Spleen (tissue), 11 donors: ENCODE results near the gene LPAR2. TPM values are rescaled to one million over a fixed set of nuclear protein-coding genes. Genes with fewer than 3 reads are reported as not detected.

Source experiments
- DNase-seq: peaks from one replicate; pipeline ENCODE4 v3.0.0-alpha.2; 2020
- H3K27ac ChIP-seq, 8 donors: fragments of 200-600 bp; sonication (generic) in 7 of 8; 1 replicate in 4 of 8; 2 replicates in 4 of 8; pipeline versions ENCODE4 v1.5.0 to v1.8.0; 2016 to 2021; ENCODE audit warnings: inconsistent platforms in 4 of 8, mild to moderate bottlenecking in 4 of 8, moderate library complexity in 1 of 8
- H3K27me3 ChIP-seq, 7 donors: fragments of 200-600 bp; sonication (generic) in 6 of 7; replicated peaks in 1 of 7; 1 replicate in 4 of 7; 2 replicates in 3 of 7; pipeline versions ENCODE4 v1.5.0 to v1.8.0; 2016 to 2021; ENCODE audit warnings: inconsistent platforms in 3 of 7, mild to moderate bottlenecking in 1 of 7
- H3K36me3 ChIP-seq, 6 donors: fragments of 200-600 bp; sonication (generic) in 5 of 6; 1 replicate in 4 of 6; 2 replicates in 2 of 6; pipeline versions ENCODE4 v1.5.0 to v1.8.0; 2016 to 2021; ENCODE audit warnings: inconsistent platforms in 2 of 6
- H3K4me1 ChIP-seq, 6 donors: fragments of 200-600 bp; sonication (generic) in 5 of 6; 1 replicate in 3 of 6; 2 replicates in 3 of 6; pipeline versions ENCODE4 v1.5.0 to v1.8.0; 2016 to 2021; ENCODE audit warnings: inconsistent platforms in 3 of 6
- H3K4me3 ChIP-seq, 8 donors: fragments of 200-600 bp; sonication (generic) in 7 of 8; 1 replicate in 4 of 8; 2 replicates in 4 of 8; pipeline versions ENCODE4 v1.5.0 to v1.8.0; 2016 to 2021; ENCODE audit warnings: inconsistent platforms in 4 of 8, mild to moderate bottlenecking in 4 of 8, moderate library complexity in 2 of 8
- H3K9me3 ChIP-seq, 8 donors: fragments of 200-600 bp; sonication (generic) in 7 of 8; 1 replicate in 4 of 8; 2 replicates in 4 of 8; pipeline versions ENCODE4 v1.5.0 to v1.8.0; 2016 to 2021; ENCODE audit warnings: inconsistent platforms in 4 of 8
- POLR2A ChIP-seq, 3 donors: fragments of 450-650 bp; IDR thresholded peaks; one replicate each; pipeline ENCODE4 v1.5.1; 2017; ENCODE audit warnings: antibody characterized with exemption in 3 of 3, mild to moderate bottlenecking in 1 of 3
- POLR2AphosphoS5 ChIP-seq, 3 donors: sonication (generic); formaldehyde crosslinking; IDR thresholded peaks; one replicate each; pipeline ENCODE4 v1.5.1; 2017; ENCODE audit warnings: antibody characterized with exemption in 3 of 3
- WGBS, 5 donors: extraction: QIAGEN DNeasy Blood & Tissue Kit in 3 of 5; methylation state at CpG; one replicate each; pipeline versions ENCODE4 v1.1.5 to v1.1.7; 2013 to 2018; 5-methylcytosine and 5-hydroxymethylcytosine counted together
- intact Hi-C: fragments of 100-400 bp; cut with DNase I; formaldehyde crosslinking; loops from one replicate; pipeline ENCODE4 v1.15.0; 2023; ENCODE audit warnings: low total_unique reads
- polyA plus RNA-seq, 3 donors: library from polyadenylated mRNA; stranded (reverse); fragments of 200-250 nt; gene quantifications; one replicate each; pipeline ENCODE4 v1.2.1, GENCODE V29; 2013
- total RNA-seq, 7 donors: library from RNA; depleted of rRNA in 3 of 7; stranded (reverse); fragments of >200 nt in 3 of 7; fragmentation: NEBNext Ultra II Directional in 4 of 7; extraction: Animal tissue kit (Norgen Biotek cat#: 25700) in 4 of 7; gene quantifications; one replicate each; pipeline versions ENCODE4 v1.1.0 to v1.2.1, GENCODE V29; 2016 to 2021
- TF ChIP-seq, protein P1 (sequence below), 11 experiments: fragments of 200-600 bp in 7 of 11; fragments of 450-650 bp in 4 of 11; sonication (generic) in 4 of 11; IDR thresholded peaks in 8 of 11; conservative IDR thresholded peaks in 3 of 11; 1 replicate in 7 of 11; 2 replicates in 4 of 11; pipeline versions ENCODE4 v1.4.0 to v1.8.0; 2016 to 2021; ENCODE audit warnings: antibody characterized with exemption in 11 of 11, inconsistent platforms in 4 of 11, mild to moderate bottlenecking in 1 of 11
- donor health status: healthy with polysubstance abuse.
- donor health status: DM: no; HTN: no; CAD: no; lungs with moderate emphysema.
- donor health status: DM: no; HTN: no; CAD: no.
- donor health status: Bipolar disorder and iron deficiency.
- donor health status: healthy.
- donor health status: DM: no; HTN: no; CAD: no.
- donor health status: DM: yes; HTN: yes; CAD: no.

The LPAR2 gene
- total and polyA plus RNA-seq, 10 donors = 12.4 to 62.8 (median 41.5) TPM

- intact Hi-C loops = no loop called here
- H3K4me3 ChIP-seq = no peak overlapping the region
- TF ChIP-seq, protein P1, sequence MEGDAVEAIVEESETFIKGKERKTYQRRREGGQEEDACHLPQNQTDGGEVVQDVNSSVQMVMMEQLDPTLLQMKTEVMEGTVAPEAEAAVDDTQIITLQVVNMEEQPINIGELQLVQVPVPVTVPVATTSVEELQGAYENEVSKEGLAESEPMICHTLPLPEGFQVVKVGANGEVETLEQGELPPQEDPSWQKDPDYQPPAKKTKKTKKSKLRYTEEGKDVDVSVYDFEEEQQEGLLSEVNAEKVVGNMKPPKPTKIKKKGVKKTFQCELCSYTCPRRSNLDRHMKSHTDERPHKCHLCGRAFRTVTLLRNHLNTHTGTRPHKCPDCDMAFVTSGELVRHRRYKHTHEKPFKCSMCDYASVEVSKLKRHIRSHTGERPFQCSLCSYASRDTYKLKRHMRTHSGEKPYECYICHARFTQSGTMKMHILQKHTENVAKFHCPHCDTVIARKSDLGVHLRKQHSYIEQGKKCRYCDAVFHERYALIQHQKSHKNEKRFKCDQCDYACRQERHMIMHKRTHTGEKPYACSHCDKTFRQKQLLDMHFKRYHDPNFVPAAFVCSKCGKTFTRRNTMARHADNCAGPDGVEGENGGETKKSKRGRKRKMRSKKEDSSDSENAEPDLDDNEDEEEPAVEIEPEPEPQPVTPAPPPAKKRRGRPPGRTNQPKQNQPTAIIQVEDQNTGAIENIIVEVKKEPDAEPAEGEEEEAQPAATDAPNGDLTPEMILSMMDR (IDR thresholded peaks at IDR 0.05 in 8 of 11, conservative IDR thresholded peaks at IDR 0.05 in 3 of 11) = no peak
- no peak for TF ChIP-seq POLR2AphosphoS5 (IDR thresholded peaks at IDR 0.05)
- TF ChIP-seq POLR2A (IDR thresholded peaks at IDR 0.05) = no peak
- 60 to 76% (median 72%) methylated on average over 7 of the region's 7 CpGs for WGBS, 5 donors
- peaks cover 0 to 13% (median 0%) of the 10 kb centered on the region in 7 donors for H3K27me3 ChIP-seq
- H3K36me3 ChIP-seq = peaks cover 0 to 24% (median 3%) of the 10 kb centered on the region in 6 donors
- H3K4me1 ChIP-seq = peaks cover 0 to 40% (median 17%) of the 10 kb centered on the region in 6 donors
- H3K27ac ChIP-seq = no peak overlapping the region
- H3K9me3 ChIP-seq = no peaks in the 10 kb centered on the region
- no peak for DNase-seq
These were observed 8.2 kb downstream of the LPAR2 start for GRCh38 chr19:19619849-19620210.

- TF ChIP-seq, protein P1 (IDR thresholded peaks at IDR 0.05 in 8 of 11, conservative IDR thresholded peaks at IDR 0.05 in 3 of 11) = no peak
- intact Hi-C loops = no loop called here
- DNase-seq = no peak
- peak overlapping the region in 4 of 8 donors; percentile 50 to 79 (median 52) for H3K4me3 ChIP-seq
- WGBS, 5 donors = 65 to 75% (median 74%) methylated on average over 20 to 21 of the region's 21 CpGs
- H3K4me1 ChIP-seq = peaks cover 0 to 39% (median 17%) of the 10 kb centered on the region in 6 donors
- peak overlapping the region in 3 of 8 donors; percentile 51 to 75 (median 73) for H3K27ac ChIP-seq
- no peaks in the 10 kb centered on the region for H3K9me3 ChIP-seq
- peaks cover 0 to 20% (median 3%) of the 10 kb centered on the region in 6 donors for H3K36me3 ChIP-seq
- peaks cover 0 to 13% (median 0%) of the 10 kb centered on the region in 7 donors for H3K27me3 ChIP-seq
These were observed 8.7 kb downstream of the LPAR2 start for GRCh38 chr19:19619181-19619848.

DNA sequence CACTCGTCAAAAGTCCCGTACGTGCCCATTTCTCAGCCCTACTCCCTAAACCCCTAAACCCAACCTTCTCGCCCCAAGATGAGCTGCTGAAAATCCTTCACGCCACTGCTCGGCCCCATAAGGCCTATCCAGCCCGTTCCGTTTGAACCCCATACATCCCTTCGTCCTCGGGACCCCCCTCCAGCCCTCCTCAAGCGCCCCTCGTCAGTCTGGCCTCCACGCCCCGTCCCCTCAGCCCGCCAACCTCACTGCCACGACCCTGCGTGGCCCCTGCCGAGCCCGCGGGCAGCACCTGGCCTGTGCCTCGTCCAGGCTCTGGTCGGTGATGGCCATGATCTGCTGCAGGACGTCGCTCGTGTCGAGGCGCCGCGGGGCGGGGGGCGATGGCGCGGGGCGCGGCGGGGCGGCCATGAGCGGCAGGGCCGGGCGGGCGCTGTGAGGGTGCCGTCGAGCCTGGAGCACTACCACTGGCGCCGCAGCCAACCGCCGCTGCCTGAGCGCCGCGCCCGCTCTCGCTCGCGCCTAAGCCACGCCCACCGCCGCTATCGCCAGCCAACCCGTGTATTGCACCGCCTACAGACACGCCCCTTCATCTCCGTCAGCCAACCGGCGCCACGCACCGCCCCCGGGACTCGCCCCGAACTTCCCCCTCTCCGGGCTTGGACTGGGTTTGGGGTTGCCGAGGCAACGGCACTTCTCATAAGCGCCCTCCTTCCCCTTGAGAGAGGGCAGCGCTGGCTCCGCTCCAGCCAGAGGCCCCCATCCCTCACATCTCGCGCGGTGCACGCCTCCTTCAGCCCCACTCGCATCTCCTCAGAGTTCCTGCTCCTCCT lies 9.6 kb downstream of the LPAR2 start, which contains the start of gene PBX4:
Gene PBX4 (minus strand): TSS at position 469 of the 833 bp plus-strand sequence. CDS start 58 bp downstream, at position 411.
- H3K4me3 ChIP-seq = peak within 1 kb of the TSS; percentile 36 to 79 (median 48)
- no peaks in the 10 kb centered on the region for H3K9me3 ChIP-seq

More for the DNA sequence above, 9.6 kb downstream of the LPAR2 start, which contains the start of gene PBX4:
- DNase-seq = peak; percentile 99
- H3K36me3 ChIP-seq = peaks cover 0 to 11% (median 0%) of the 10 kb centered on the region in 6 donors
- TF ChIP-seq POLR2A (IDR thresholded peaks at IDR 0.05) = no peak
- TF ChIP-seq, protein P1 (IDR thresholded peaks at IDR 0.05 in 8 of 11, conservative IDR thresholded peaks at IDR 0.05 in 3 of 11) = peak in 1 of 11 experiments; percentile 12
- TF ChIP-seq POLR2AphosphoS5 (IDR thresholded peaks at IDR 0.05) = peak; percentile 79 to 89 (median 80)
- intact Hi-C loops = no loop called here
- peak within 1 kb of the TSS in 5 of 8 donors; percentile 34 to 80 (median 73) for H3K27ac ChIP-seq
- peaks cover 0 to 37% (median 17%) of the 10 kb centered on the region in 6 donors for H3K4me1 ChIP-seq
- WGBS, 5 donors = 8 to 12% (median 10%) methylated on average over 36 to 80 of the region's 80 CpGs
- peaks cover 0 to 13% (median 0%) of the 10 kb centered on the region in 7 donors for H3K27me3 ChIP-seq
